ENCODE results near the gene SLK. TPM values are rescaled to one million over a fixed set of nuclear protein-coding genes. Genes with fewer than 3 reads are reported as not detected.
A peak's percentile ranks its signal among the peaks of the same experiment; 100 is the strongest.

The SLK gene
- total and polyA plus RNA-seq, 2 of the 13 experiments (the other 11 are each of a cell fraction or from before 2014, with no cell fraction given) = 3.4 to 22.8 TPM

GRCh38 chr10:103918053-103918846 is 48.7 kb upstream of the SLK start, which contains the start of gene STN1 (continued):
- TF ChIP-seq ZNF121 (CRISPR knock-in tag; IDR thresholded peaks at IDR 0.05) = 0 out of 2 replicates have a peak, but pooled peaks have one; percentile 36
- no peak; the same call in 1 of the 2 replicates for TF ChIP-seq ATF1 (CRISPR knock-in tag; IDR thresholded peaks at IDR 0.05)
- TF ChIP-seq RXRA (CRISPR knock-in tag; IDR thresholded peaks at IDR 0.05) = peak; percentile 69
- no peak for TF ChIP-seq ZNF30 (CRISPR knock-in tag; IDR thresholded peaks at IDR 0.05)
- no peak for TF ChIP-seq TCF7L2 (IDR thresholded peaks at IDR 0.05; ENCODE audit: low read depth, low read length)
- TF ChIP-seq REXO4 (CRISPR knock-in tag; IDR thresholded peaks at IDR 0.05; ENCODE audit: borderline replicate concordance) = no peak
- TF ChIP-seq FUBP1 (CRISPR knock-in tag; IDR thresholded peaks at IDR 0.05; ENCODE audit: borderline replicate concordance) = no peak
- TF ChIP-seq, protein P1, sequence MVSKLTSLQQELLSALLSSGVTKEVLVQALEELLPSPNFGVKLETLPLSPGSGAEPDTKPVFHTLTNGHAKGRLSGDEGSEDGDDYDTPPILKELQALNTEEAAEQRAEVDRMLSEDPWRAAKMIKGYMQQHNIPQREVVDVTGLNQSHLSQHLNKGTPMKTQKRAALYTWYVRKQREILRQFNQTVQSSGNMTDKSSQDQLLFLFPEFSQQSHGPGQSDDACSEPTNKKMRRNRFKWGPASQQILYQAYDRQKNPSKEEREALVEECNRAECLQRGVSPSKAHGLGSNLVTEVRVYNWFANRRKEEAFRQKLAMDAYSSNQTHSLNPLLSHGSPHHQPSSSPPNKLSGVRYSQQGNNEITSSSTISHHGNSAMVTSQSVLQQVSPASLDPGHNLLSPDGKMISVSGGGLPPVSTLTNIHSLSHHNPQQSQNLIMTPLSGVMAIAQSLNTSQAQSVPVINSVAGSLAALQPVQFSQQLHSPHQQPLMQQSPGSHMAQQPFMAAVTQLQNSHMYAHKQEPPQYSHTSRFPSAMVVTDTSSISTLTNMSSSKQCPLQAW (CRISPR knock-in tag; IDR thresholded peaks at IDR 0.05) = peak; percentile 24; the same call in 1 of the 2 replicates
- TF ChIP-seq KLF16 (CRISPR knock-in tag; IDR thresholded peaks at IDR 0.05) = peak in 1 of 2 experiments; percentile 45; a peak in 1 of 4 replicates
- TF ChIP-seq KMT2A (CRISPR knock-in tag; IDR thresholded peaks at IDR 0.05) = 0 out of 2 replicates have a peak, but pooled peaks have one; percentile 44
- TF ChIP-seq MNT (IDR thresholded peaks at IDR 0.05) = no peak
- TF ChIP-seq EZH2 (conservative IDR thresholded peaks at IDR 0.05; ENCODE audit: low read depth, low read length) = no peak
- peak; percentile 82 for TF ChIP-seq IRF2 (CRISPR knock-in tag; IDR thresholded peaks at IDR 0.05)
- no peak for TF ChIP-seq ZSCAN29 (CRISPR knock-in tag; conservative IDR thresholded peaks at IDR 0.05)
- TF ChIP-seq ZFY (CRISPR knock-in tag; IDR thresholded peaks at IDR 0.05) = peak; percentile 85
- TF ChIP-seq, protein P2, sequence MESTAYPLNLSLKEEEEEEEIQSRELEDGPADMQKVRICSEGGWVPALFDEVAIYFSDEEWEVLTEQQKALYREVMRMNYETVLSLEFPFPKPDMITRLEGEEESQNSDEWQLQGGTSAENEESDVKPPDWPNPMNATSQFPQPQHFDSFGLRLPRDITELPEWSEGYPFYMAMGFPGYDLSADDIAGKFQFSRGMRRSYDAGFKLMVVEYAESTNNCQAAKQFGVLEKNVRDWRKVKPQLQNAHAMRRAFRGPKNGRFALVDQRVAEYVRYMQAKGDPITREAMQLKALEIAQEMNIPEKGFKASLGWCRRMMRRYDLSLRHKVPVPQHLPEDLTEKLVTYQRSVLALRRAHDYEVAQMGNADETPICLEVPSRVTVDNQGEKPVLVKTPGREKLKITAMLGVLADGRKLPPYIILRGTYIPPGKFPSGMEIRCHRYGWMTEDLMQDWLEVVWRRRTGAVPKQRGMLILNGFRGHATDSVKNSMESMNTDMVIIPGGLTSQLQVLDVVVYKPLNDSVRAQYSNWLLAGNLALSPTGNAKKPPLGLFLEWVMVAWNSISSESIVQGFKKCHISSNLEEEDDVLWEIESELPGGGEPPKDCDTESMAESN (CRISPR knock-in tag; conservative IDR thresholded peaks at IDR 0.05) = peak; percentile 63
- TF ChIP-seq ZNF816 (CRISPR knock-in tag; IDR thresholded peaks at IDR 0.05; ENCODE audit: borderline replicate concordance) = no peak
- TF ChIP-seq, protein P3, sequence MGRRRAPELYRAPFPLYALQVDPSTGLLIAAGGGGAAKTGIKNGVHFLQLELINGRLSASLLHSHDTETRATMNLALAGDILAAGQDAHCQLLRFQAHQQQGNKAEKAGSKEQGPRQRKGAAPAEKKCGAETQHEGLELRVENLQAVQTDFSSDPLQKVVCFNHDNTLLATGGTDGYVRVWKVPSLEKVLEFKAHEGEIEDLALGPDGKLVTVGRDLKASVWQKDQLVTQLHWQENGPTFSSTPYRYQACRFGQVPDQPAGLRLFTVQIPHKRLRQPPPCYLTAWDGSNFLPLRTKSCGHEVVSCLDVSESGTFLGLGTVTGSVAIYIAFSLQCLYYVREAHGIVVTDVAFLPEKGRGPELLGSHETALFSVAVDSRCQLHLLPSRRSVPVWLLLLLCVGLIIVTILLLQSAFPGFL (CRISPR knock-in tag; IDR thresholded peaks at IDR 0.05) = no peak
- TF ChIP-seq POLR2G (IDR thresholded peaks at IDR 0.05; ENCODE audit: low read depth, low read length) = peak; percentile 96

Measured in HepG2 (cell line).